Esophagus squamous epithelium (tissue), 5 donors: ENCODE results near the gene SPRR4. TPM values are rescaled to one million over a fixed set of nuclear protein-coding genes. Genes with fewer than 3 reads are reported as not detected.
A peak's percentile ranks its signal among the peaks of the same experiment; 100 is the strongest.

ENCODE experiments used
- DNase-seq: peaks from one replicate; lab custom pipeline; 2025; lab: John Stamatoyannopoulos, UW
- H3K27ac ChIP-seq, 4 donors: fragments of 200-600 bp; sonication (generic); one replicate each; pipeline ENCODE4 v1.5.1; 2016 to 2019; ENCODE audit warnings: mild to moderate bottlenecking in 1 of 4
- H3K27me3 ChIP-seq, 4 donors: fragments of 200-600 bp; sonication (generic); 1 replicate in 3 of 4; 2 replicates in 1 of 4; pipeline versions ENCODE4 v1.5.1 to v1.6.0; 2017 to 2021; ENCODE audit warnings: antibody characterized with exemption in 1 of 4
- H3K36me3 ChIP-seq, 3 donors: fragments of 200-600 bp; sonication (generic); one replicate each; pipeline ENCODE4 v1.5.1; 2016 to 2019
- H3K4me1 ChIP-seq, 3 donors: fragments of 200-600 bp; sonication (generic); one replicate each; pipeline ENCODE4 v1.5.1; 2017 to 2019
- H3K4me3 ChIP-seq, 4 donors: fragments of 200-600 bp; sonication (generic); 1 replicate in 3 of 4; 2 replicates in 1 of 4; pipeline ENCODE4 v1.5.1; 2016 to 2019; ENCODE audit warnings: mild to moderate bottlenecking in 2 of 4, moderate library complexity in 1 of 4
- H3K9me3 ChIP-seq, 3 donors: fragments of 200-600 bp; sonication (generic); one replicate each; pipeline ENCODE4 v1.5.1; 2016 to 2019
- POLR2A ChIP-seq, 4 donors: fragments of 450-650 bp; IDR thresholded peaks; one replicate each; pipeline ENCODE4 v1.6.1; 2017; ENCODE audit warnings: antibody characterized with exemption in 4 of 4, mild to moderate bottlenecking in 4 of 4, moderate library complexity in 3 of 4
- WGBS, 2 donors: methylation state at CpG; one replicate each; pipeline ENCODE4 v1.1.5; 2018; 5-methylcytosine and 5-hydroxymethylcytosine counted together
- intact Hi-C: fragments of 100-400 bp; cut with DNase I; formaldehyde crosslinking; loops from one replicate; pipeline ENCODE4 v1.15.0; 2022
- total RNA-seq, 4 donors: library from RNA; depleted of rRNA; stranded (reverse); fragments of >200 nt; gene quantifications; one replicate each; pipeline ENCODE4 v1.1.0, GENCODE V29; 2016
- TF ChIP-seq, protein P1 (sequence below), 6 experiments: fragments of 450-650 bp in 4 of 6; fragments of 200-600 bp in 2 of 6; sonication (generic) in 2 of 6; IDR thresholded peaks; one replicate each; pipeline ENCODE4 v1.5.1; 2016 to 2019; ENCODE audit warnings: antibody characterized with exemption in 6 of 6, mild to moderate bottlenecking in 4 of 6, moderate library complexity in 4 of 6
- donor health status: DM: yes; HTN: yes; CAD: no.

Gene SPRR4
- total RNA-seq, 4 donors from 2014 or later, result 0.64 to 6.4 (median 1.3) TPM; not detected in 1

DNA sequence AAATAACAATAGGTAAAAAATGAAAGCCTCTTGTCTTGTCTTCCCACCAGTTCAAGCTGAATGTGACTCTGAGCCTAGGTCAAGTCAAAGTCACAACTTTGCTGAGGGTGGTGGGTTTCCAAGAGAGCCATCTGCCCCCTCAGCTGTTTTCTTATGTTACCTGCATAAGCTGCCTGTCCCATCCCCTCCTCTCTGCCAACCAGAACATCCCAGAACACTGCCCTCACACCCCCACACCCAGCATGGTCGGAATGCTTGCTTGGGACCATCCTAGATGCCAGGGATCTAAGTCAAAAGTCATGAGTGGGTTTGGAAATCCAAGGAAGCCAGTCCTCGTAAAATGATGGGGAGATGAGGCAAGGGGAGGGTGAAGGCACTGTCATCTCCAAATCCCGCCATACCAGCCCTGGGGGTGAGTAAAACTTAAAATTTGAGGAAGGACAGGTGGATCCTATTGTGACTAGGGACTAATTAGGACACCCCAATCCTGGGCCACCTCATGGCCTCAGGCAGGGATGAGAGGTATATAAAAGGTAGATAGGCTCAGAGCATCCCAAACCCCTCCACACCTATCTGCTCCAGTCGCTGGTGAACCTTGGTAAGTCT lies 23.7 kb upstream of the SPRR4 start, which contains the start of gene SPRR5:
Gene SPRR5, plus strand, starts transcription at position 556 of the 606 bp plus-strand sequence. CDS start 1,349 bp downstream, outside the sequence.
- WGBS, 2 donors, result 92 to 93% methylated on average over 1 to 3 of the region's 4 CpGs
- Histone ChIP-seq H3K27ac (no peak within 1 kb of the TSS), H3K36me3 (no peaks in the 10 kb centered on the region), H3K9me3 (no peaks in the 10 kb centered on the region), H3K4me1 (peaks cover 0 to 7% (median under 1%) of the 10 kb centered on the region in 3 donors), H3K27me3 (no peaks in the 10 kb centered on the region), H3K4me3 (no peak within 1 kb of the TSS)
- intact Hi-C loops, result no loop called here
- DNase-seq, result no peak
- TF ChIP-seq, protein P1, sequence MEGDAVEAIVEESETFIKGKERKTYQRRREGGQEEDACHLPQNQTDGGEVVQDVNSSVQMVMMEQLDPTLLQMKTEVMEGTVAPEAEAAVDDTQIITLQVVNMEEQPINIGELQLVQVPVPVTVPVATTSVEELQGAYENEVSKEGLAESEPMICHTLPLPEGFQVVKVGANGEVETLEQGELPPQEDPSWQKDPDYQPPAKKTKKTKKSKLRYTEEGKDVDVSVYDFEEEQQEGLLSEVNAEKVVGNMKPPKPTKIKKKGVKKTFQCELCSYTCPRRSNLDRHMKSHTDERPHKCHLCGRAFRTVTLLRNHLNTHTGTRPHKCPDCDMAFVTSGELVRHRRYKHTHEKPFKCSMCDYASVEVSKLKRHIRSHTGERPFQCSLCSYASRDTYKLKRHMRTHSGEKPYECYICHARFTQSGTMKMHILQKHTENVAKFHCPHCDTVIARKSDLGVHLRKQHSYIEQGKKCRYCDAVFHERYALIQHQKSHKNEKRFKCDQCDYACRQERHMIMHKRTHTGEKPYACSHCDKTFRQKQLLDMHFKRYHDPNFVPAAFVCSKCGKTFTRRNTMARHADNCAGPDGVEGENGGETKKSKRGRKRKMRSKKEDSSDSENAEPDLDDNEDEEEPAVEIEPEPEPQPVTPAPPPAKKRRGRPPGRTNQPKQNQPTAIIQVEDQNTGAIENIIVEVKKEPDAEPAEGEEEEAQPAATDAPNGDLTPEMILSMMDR (IDR thresholded peaks at IDR 0.05), result no peak
- TF ChIP-seq POLR2A (IDR thresholded peaks at IDR 0.05), result no peak

- Histone ChIP-seq H3K27ac (no peak overlapping the region), H3K9me3 (no peaks in the 10 kb centered on the region), H3K27me3 (no peaks in the 10 kb centered on the region), H3K4me3 (no peak overlapping the region), H3K36me3 (no peaks in the 10 kb centered on the region), H3K4me1 (peaks cover 0 to 30% (median 8%) of the 10 kb centered on the region in 3 donors)
- TF ChIP-seq POLR2A (IDR thresholded peaks at IDR 0.05), result no peak
- TF ChIP-seq, protein P1 (IDR thresholded peaks at IDR 0.05), result no peak
- DNase-seq, result no peak
- intact Hi-C loops, result no loop called here
- 69 to 78% methylated on average over 5 of the region's 5 CpGs for WGBS, 2 donors
These were observed 18.7 kb upstream of the SPRR4 start for GRCh38 chr1:152951711-152952110.

DNA sequence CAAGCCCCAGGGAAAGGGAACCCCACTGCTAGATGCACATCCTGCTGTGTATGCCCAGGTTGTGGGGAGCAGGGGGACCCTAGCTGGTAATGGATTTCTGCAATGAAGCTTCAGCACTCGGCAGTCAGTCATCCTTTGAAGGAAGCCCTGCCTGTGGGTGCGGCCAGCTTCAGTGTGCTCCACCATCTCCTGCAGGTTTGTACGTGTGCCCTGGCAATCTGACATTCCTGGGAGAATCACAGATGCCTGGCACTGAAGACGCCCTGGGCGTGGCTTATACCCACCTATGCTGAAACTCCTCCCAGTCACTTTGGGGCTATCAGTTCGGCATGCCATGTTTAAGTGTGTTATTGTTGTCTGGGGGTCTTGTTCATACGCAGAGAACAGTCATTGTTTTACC lies 16.7 kb upstream of the SPRR4 start:
- Histone ChIP-seq H3K36me3 (no peaks in the 10 kb centered on the region), H3K27ac (peak overlapping the region; percentile 78 to 92 (median 86)), H3K27me3 (no peaks in the 10 kb centered on the region), H3K4me1 (peaks cover 0 to 30% (median 8%) of the 10 kb centered on the region in 3 donors), H3K4me3 (peak overlapping the region in 3 of 4 donors; percentile 2 to 25 (median 4)), H3K9me3 (no peaks in the 10 kb centered on the region)
- intact Hi-C loops, result no loop called here
- no peak for DNase-seq
- TF ChIP-seq, protein P1 (IDR thresholded peaks at IDR 0.05), result no peak
- no peak for TF ChIP-seq POLR2A (IDR thresholded peaks at IDR 0.05)
- 25 to 40% methylated on average over 5 to 7 of the region's 7 CpGs for WGBS, 2 donors

DNA sequence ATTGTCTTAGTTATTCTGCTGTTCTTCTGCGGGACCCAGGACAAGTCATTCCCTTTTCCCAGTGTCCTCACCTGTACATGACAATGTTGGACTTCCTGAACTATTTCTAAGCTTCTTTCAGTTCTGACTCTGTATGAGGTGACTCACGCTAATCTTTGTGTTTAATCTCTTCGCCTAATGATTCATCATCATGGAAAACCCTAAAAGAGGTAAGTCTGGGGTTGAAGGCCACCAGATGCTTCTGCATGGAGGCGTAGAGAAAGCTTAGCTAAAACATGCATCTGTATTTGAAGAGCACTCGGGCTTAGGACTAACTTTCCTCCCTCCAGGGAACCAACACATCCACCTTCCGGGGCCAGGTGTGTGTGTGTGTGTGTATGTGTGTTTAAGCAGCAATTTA lies 16.0 kb upstream of the SPRR4 start:
- intact Hi-C loops, result no loop called here
- Histone ChIP-seq H3K4me3 (peak overlapping the region in 2 of 4 donors; percentile 4 to 25), H3K4me1 (peaks cover 0 to 30% (median 8%) of the 10 kb centered on the region in 3 donors), H3K27ac (peak overlapping the region; percentile 78 to 92 (median 86)), H3K27me3 (no peaks in the 10 kb centered on the region), H3K36me3 (no peaks in the 10 kb centered on the region), H3K9me3 (no peaks in the 10 kb centered on the region)
- TF ChIP-seq, protein P1 (IDR thresholded peaks at IDR 0.05), result no peak
- TF ChIP-seq POLR2A (IDR thresholded peaks at IDR 0.05), result no peak
- WGBS, 2 donors, result 39 to 61% methylated on average over 6 of the region's 6 CpGs
- DNase-seq, result no peak

GRCh38 chr1:152957561-152957960 lies 12.9 kb upstream of the SPRR4 start:
- no peaks in the 10 kb centered on the region for H3K36me3 ChIP-seq
- H3K9me3 ChIP-seq, result no peaks in the 10 kb centered on the region
- no peak overlapping the region for H3K27ac ChIP-seq
- no peak for DNase-seq
- no peak for TF ChIP-seq POLR2A (IDR thresholded peaks at IDR 0.05)
- TF ChIP-seq, protein P1 (IDR thresholded peaks at IDR 0.05), result no peak
- 79 to 94% methylated on average over 3 of the region's 3 CpGs for WGBS, 2 donors
- no peaks in the 10 kb centered on the region for H3K27me3 ChIP-seq
- H3K4me1 ChIP-seq, result peaks cover 0 to 24% (median 8%) of the 10 kb centered on the region in 3 donors
- intact Hi-C loops, result no loop called here
- no peak overlapping the region for H3K4me3 ChIP-seq
